ENCODE data around the gene KLHDC4. TPM values are rescaled to one million over a fixed set of nuclear protein-coding genes. Genes with fewer than 3 reads are reported as not detected.

KLHDC4 gene
- polyA plus RNA-seq, 3 donors from 2014 or later, result 52.0 to 70.0 (median 61.0) TPM

GRCh38 chr16:87703071-87703470, 62.7 kb downstream of the KLHDC4 start:
- peaks cover 39 to 42% of the 10 kb centered on the region in 2 donors for H3K4me1 Mint-ChIP-seq
- DNase-seq, result no peak
- no peaks in the 10 kb centered on the region for H3K9me3 Mint-ChIP-seq
- peaks cover under 1 to 18% (median 6%) of the 10 kb centered on the region in 3 donors for H3K36me3 Mint-ChIP-seq
- H3K4me3 Mint-ChIP-seq, result peak overlapping the region; percentile 71 to 80 (median 79)
- peak overlapping the region; percentile 83 to 95 (median 92) for H3K27ac Mint-ChIP-seq
- H3K27me3 Mint-ChIP-seq (ENCODE audit: low read depth in 3 of 3), result peaks cover 0 to 10% (median 3%) of the 10 kb centered on the region in 3 donors

GRCh38 chr16:87702325-87702811, 63.4 kb downstream of the KLHDC4 start:
- H3K9me3 Mint-ChIP-seq, result no peaks in the 10 kb centered on the region
- H3K4me1 Mint-ChIP-seq, result peaks cover 41 to 48% of the 10 kb centered on the region in 2 donors
- H3K27me3 Mint-ChIP-seq (ENCODE audit: low read depth in 3 of 3), result peaks cover 0 to 14% (median 2%) of the 10 kb centered on the region in 3 donors
- H3K36me3 Mint-ChIP-seq, result peaks cover 0 to 18% (median 7%) of the 10 kb centered on the region in 3 donors
- peak overlapping the region; percentile 85 to 95 (median 92) for H3K27ac Mint-ChIP-seq
- peak; percentile 62 to 67 (median 64) for DNase-seq
- H3K4me3 Mint-ChIP-seq, result peak overlapping the region; percentile 71 to 80 (median 79)

- Mint-ChIP-seq H3K4me1 (peaks cover 38 to 48% of the 10 kb centered on the region in 2 donors), H3K36me3 (peaks cover 0 to 15% (median 7%) of the 10 kb centered on the region in 3 donors), H3K27ac (peak overlapping the region; percentile 62 to 92 (median 84)), H3K9me3 (no peaks in the 10 kb centered on the region), H3K4me3 (peak overlapping the region in 1 of 5 donors; percentile 57), H3K27me3 (ENCODE audit: low read depth in 3 of 3) (peaks cover 0 to 14% (median 2%) of the 10 kb centered on the region in 3 donors)
- DNase-seq, result no peak
These were observed 64.3 kb downstream of the KLHDC4 start for GRCh38 chr16:87701505-87701921.

DNA sequence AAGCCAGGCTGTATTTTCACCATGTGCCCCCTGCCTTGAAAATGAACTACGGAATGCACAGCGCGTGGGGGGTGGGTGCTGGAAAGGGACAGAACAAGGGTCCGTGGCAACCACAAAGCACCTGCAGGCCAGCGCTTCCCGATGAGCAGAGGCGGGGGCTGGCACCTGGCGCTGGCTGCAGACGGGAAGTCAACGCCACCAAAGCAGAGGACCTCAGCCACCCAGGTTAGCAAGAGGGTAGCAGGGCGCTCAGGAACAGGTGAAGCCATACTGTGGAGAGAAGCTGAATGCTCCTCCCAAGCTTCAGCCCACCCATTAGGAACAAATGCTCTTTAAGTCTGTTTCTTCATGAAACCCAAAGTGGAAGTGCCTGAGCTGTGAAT, 64.7 kb downstream of the KLHDC4 start:
- no peak for DNase-seq

DNA sequence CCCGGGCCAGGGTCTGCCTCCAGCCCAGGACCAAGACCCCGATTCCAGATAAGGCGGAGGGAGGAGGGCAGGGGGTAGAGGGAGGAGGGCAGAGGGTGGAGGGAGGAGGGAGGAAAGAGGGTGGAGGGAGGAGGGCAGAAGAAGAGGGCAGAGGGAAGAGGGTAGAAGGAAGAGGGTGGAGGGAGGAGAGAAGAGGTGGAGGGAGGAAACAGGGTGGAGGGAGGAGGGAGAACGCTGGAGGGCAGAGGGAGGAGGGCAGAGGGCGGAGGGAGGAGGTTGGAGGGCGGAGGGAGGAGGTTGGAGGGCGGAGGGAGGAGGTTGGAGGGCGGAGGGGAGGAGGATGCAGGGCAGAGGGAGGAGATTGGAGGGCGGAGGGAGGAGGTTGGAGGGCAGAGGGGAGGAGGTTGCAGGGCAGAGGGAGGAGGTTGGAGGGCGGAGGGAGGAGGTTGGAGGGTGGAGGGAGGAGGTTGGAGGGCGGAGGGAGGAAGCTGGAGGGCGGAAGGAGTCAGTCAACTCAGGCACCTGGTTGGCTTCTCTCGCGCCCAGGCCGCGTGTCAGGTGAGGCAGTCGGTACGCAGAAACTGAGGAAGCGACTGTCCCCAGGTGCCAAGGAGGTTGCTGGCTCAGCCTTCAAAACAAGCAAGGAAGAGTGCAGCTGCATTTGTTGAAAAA, 65.2 kb downstream of the KLHDC4 start:
- no peaks in the 10 kb centered on the region for H3K9me3 Mint-ChIP-seq
- peaks cover 0 to 14% (median 2%) of the 10 kb centered on the region in 3 donors for H3K27me3 Mint-ChIP-seq (ENCODE audit: low read depth in 3 of 3)
- H3K4me3 Mint-ChIP-seq, result peak overlapping the region in 1 of 5 donors; percentile 21
- H3K27ac Mint-ChIP-seq, result peak overlapping the region in 3 of 6 donors; percentile 62 to 92 (median 86)
- DNase-seq, result no peak
- H3K4me1 Mint-ChIP-seq, result peaks cover 37 to 47% of the 10 kb centered on the region in 2 donors
- peaks cover 0 to 15% (median 7%) of the 10 kb centered on the region in 3 donors for H3K36me3 Mint-ChIP-seq

More for the DNA sequence above, 64.7 kb downstream of the KLHDC4 start:
- peak overlapping the region in 1 of 5 donors; percentile 21 for H3K4me3 Mint-ChIP-seq
- H3K27me3 Mint-ChIP-seq (ENCODE audit: low read depth in 3 of 3), result peaks cover 0 to 14% (median 2%) of the 10 kb centered on the region in 3 donors
- peaks cover 37 to 48% of the 10 kb centered on the region in 2 donors for H3K4me1 Mint-ChIP-seq
- peak overlapping the region in 3 of 6 donors; percentile 28 to 92 (median 62) for H3K27ac Mint-ChIP-seq
- peaks cover 0 to 15% (median 7%) of the 10 kb centered on the region in 3 donors for H3K36me3 Mint-ChIP-seq
- no peaks in the 10 kb centered on the region for H3K9me3 Mint-ChIP-seq

GRCh38 chr16:87698676-87699199, 67.0 kb downstream of the KLHDC4 start:
- no peak for DNase-seq
- peak overlapping the region in 5 of 6 donors; percentile 46 to 80 (median 64) for H3K27ac Mint-ChIP-seq
- peaks cover 32 to 41% of the 10 kb centered on the region in 2 donors for H3K4me1 Mint-ChIP-seq
- H3K36me3 Mint-ChIP-seq, result peaks cover 0 to 12% (median 4%) of the 10 kb centered on the region in 3 donors
- H3K9me3 Mint-ChIP-seq, result no peaks in the 10 kb centered on the region
- H3K4me3 Mint-ChIP-seq, result peak overlapping the region in 1 of 5 donors; percentile 20
- H3K27me3 Mint-ChIP-seq (ENCODE audit: low read depth in 3 of 3), result peaks cover 0 to 10% (median 4%) of the 10 kb centered on the region in 3 donors

DNA sequence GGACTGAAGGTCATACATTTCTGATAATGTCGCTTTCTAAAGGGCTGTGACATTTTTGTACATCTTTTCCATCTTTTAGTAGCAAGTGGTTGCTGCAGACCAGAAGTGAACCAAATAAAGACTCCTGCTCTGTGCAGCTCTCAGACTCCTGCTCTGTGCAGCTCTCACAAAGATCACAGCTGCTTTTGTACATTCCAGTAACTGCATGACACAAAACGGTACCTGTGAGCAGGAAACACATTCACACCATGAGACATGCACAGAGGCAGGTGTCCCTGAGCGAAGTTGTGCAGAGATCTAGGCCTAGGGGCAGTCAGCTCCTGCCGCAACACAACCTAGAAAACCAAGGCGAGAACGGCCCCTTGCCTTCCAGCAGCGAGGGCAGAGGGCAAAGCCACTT, 67.5 kb downstream of the KLHDC4 start:
- Mint-ChIP-seq H3K4me3 (peak overlapping the region in 1 of 5 donors; percentile 23), H3K9me3 (no peaks in the 10 kb centered on the region), H3K27me3 (ENCODE audit: low read depth in 3 of 3) (peaks cover 0 to 10% (median 4%) of the 10 kb centered on the region in 3 donors), H3K36me3 (peaks cover 0 to 12% (median 4%) of the 10 kb centered on the region in 3 donors), H3K4me1 (peaks cover 27 to 36% of the 10 kb centered on the region in 2 donors), H3K27ac (peak overlapping the region in 5 of 6 donors; percentile 23 to 80 (median 70))
- no peak for DNase-seq

DNA sequence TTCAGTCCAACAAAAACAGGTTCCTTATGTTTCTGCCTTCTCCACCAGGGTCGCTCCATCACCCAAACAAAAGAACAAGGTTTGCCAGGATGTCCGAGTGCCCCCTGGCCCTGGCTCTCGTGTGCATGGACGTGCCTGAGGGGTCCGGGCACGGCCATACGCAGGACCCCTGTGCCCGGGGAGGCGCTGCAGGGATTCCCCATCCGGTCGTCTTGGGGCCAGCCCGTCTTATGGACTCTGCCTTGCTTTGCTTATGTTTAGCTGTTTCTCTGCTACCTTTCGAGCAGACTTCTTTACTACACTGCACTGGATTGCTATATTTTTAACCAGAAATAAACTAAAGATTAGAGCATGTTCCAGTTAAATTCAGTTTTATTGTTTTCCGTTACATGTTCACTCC, 68.0 kb downstream of the KLHDC4 start:
- Mint-ChIP-seq H3K4me1 (peaks cover 24 to 32% of the 10 kb centered on the region in 2 donors), H3K27ac (peak overlapping the region; percentile 23 to 85 (median 62)), H3K27me3 (ENCODE audit: low read depth in 3 of 3) (peaks cover 0 to 10% (median 4%) of the 10 kb centered on the region in 3 donors), H3K4me3 (no peak overlapping the region), H3K36me3 (peaks cover 0 to 10% (median 4%) of the 10 kb centered on the region in 3 donors), H3K9me3 (no peaks in the 10 kb centered on the region)
- DNase-seq, result no peak

- Mint-ChIP-seq H3K4me3 (no peak overlapping the region), H3K4me1 (peaks cover 20 to 26% of the 10 kb centered on the region in 2 donors)
These were observed 68.5 kb downstream of the KLHDC4 start for GRCh38 chr16:87697256-87697655.

GRCh38 chr16:87696726-87697125, 69.1 kb downstream of the KLHDC4 start:
- Mint-ChIP-seq H3K4me3 (no peak overlapping the region), H3K9me3 (no peaks in the 10 kb centered on the region), H3K27ac (peak overlapping the region in 3 of 6 donors; percentile 48 to 67 (median 53)), H3K27me3 (ENCODE audit: low read depth in 3 of 3) (peaks cover 0 to 10% (median 4%) of the 10 kb centered on the region in 3 donors), H3K4me1 (peaks cover 16 to 22% of the 10 kb centered on the region in 2 donors), H3K36me3 (peaks cover 0 to 6% (median 4%) of the 10 kb centered on the region in 3 donors)
- DNase-seq, result no peak

More at GRCh38 chr16:87697256-87697655, 68.5 kb downstream of the KLHDC4 start:
- peaks cover 0 to 10% (median 4%) of the 10 kb centered on the region in 3 donors for H3K27me3 Mint-ChIP-seq (ENCODE audit: low read depth in 3 of 3)
- H3K9me3 Mint-ChIP-seq, result no peaks in the 10 kb centered on the region
- H3K36me3 Mint-ChIP-seq, result peaks cover 0 to 6% (median 4%) of the 10 kb centered on the region in 3 donors
- DNase-seq, result no peak
- peak overlapping the region in 5 of 6 donors; percentile 23 to 85 (median 55) for H3K27ac Mint-ChIP-seq

DNA sequence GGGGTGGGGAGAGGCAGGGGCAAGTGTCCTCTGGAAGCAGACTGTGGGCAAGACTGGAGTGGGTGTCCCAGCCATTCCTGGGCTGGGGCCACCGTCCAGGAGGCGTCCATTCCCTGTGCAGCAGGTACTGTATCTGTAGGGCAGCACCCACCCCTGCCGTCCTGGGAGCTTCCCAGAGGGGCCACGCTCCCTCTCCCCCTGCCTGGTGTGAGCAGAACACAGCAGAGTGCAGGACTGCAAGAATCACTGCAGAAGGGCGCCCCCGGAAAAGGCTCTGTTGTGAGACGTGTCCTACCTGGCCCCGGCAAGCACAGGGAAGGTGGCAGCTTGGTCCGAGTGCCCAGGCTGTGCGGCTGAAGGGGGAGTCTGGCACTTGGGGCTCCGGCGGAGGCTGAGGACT, 70.3 kb downstream of the KLHDC4 start:
- Mint-ChIP-seq H3K4me1 (peaks cover 11 to 25% of the 10 kb centered on the region in 2 donors), H3K9me3 (no peaks in the 10 kb centered on the region), H3K27ac (peak overlapping the region in 1 of 6 donors; percentile 29), H3K4me3 (no peak overlapping the region), H3K36me3 (peaks cover 0 to 6% (median 4%) of the 10 kb centered on the region in 3 donors), H3K27me3 (ENCODE audit: low read depth in 3 of 3) (peaks cover 3 to 13% (median 4%) of the 10 kb centered on the region in 3 donors)
- DNase-seq, result no peak

GRCh38 chr16:87694441-87695125, 71.2 kb downstream of the KLHDC4 start:
- no peaks in the 10 kb centered on the region for H3K9me3 Mint-ChIP-seq
- H3K27ac Mint-ChIP-seq, result peak overlapping the region in 2 of 6 donors; percentile 48 to 80
- DNase-seq, result no peak
- peaks cover 0 to 4% (median 0%) of the 10 kb centered on the region in 3 donors for H3K36me3 Mint-ChIP-seq
- no peak overlapping the region for H3K4me3 Mint-ChIP-seq
- H3K4me1 Mint-ChIP-seq, result peaks cover 10 to 17% of the 10 kb centered on the region in 2 donors
- H3K27me3 Mint-ChIP-seq (ENCODE audit: low read depth in 3 of 3), result peaks cover 3 to 17% (median 4%) of the 10 kb centered on the region in 3 donors

GRCh38 chr16:87693827-87694226, 72.0 kb downstream of the KLHDC4 start:
- no peak for DNase-seq
- peaks cover 10 to 17% of the 10 kb centered on the region in 2 donors for H3K4me1 Mint-ChIP-seq
- peaks cover 0 to 4% (median 0%) of the 10 kb centered on the region in 3 donors for H3K36me3 Mint-ChIP-seq
- no peak overlapping the region for H3K4me3 Mint-ChIP-seq
- peaks cover 3 to 15% (median 4%) of the 10 kb centered on the region in 3 donors for H3K27me3 Mint-ChIP-seq (ENCODE audit: low read depth in 3 of 3)
- no peaks in the 10 kb centered on the region for H3K9me3 Mint-ChIP-seq
- H3K27ac Mint-ChIP-seq, result peak overlapping the region in 1 of 6 donors; percentile 67
